AG20443 (cell line): ENCODE results near the gene LACC1.

Experiments used
- DNase-seq: peaks from one replicate; pipeline ENCODE4 v3.0.0; 2012; ENCODE audit warnings: low spot score, mixed read lengths

Gene LACC1

GRCh38 chr13:43884222-43884621, 4.5 kb downstream of the LACC1 start:
- DNase-seq: no peak

DNA sequence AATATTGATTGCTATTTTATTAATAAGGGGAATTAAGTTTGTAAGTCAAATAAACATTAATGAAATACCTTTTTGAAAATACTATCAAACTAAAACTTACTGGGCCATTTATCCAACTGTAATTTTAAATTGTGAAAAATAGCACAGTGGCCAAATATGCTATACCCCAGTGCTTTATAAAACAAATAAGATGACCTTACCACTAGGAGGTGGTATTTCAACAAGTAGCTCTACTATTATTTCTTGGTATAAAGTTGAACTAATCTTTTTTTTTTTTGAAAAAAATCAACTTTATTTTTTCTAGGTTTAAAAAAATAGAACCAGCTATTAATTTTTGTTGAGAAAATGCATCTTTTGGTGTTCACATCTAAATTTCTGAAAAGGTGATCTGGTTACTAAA, 14.7 kb downstream of the LACC1 start:
- no peak for DNase-seq

GRCh38 chr13:43895940-43896339, 16.2 kb downstream of the LACC1 start:
- no peak for DNase-seq

DNA sequence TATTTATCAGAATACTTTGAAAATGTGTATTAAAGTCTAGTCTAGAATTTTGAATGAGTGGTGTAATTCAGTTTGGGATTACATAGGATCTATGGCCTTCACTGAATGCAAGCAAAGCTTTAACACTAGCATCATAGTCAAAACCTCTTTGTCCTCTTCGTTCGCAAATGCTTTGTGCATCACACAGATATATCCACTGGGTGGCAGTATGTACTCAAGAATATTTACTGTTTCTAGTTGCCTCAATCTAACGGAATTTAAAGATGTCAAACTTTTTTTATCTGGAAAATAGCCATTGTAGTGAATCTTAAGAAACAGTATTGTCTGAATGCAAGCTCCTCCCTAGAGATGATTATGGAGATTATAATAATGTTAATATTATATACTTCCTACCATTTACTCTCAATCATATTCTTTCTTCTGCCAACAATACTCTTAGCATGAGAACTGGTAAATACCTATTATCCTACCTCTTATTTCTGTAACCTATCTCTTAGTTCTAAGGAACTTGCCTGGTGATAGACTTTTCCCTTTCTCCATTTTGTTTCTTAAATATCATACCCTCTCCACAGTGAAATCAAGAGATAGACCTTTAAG, 25.8 kb downstream of the LACC1 start:
- peak; percentile 42 for DNase-seq

DNA sequence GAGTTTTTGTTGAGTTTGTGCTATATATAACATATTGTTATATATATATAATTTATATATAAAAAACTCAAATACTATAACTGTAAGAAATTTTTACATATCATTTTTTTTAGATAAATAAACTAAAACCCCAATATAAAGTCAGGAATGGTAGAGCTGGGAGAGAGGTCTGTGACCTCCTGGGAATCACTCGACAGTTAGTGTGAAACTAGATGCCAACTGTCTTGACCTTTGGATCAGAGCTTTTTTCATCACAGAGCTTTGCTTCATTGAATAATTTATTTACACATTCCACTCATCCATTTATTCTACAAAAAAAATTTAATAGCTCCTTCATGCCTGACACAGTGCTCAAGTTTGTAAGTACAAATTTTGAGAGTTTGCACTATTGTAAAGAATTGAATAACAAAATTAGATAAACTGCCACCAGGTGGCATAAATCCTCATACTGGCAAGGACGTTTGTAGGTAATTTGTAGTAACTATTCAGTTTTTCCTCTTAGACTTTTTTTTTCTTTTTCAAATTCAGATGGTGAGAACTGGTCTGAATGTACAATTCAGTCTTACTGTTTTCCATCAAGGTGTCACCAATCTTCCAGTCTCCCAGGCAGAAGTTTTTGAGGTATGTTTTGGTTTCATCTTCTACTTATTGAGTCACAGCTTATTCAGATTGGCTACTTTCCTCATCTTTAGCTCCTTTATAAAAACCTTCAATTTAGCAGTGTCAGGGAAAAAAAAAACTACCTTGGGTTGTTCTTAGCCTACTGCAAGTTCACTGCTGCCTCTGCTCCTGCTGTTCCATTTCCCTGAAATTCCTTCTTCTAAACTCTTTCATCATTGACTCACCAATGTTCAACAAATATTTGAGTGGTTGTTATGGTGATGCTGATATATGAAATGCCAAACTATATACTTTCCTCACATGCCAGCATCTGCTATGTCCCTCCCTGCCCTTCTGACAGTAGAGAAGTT, 28.7 kb downstream of the LACC1 start:
- peak; percentile 17 for DNase-seq

- DNase-seq: no peak
Observed at GRCh38 chr13:43910856-43911255, 31.2 kb downstream of the LACC1 start.

GRCh38 chr13:43911278-43911677, 31.6 kb downstream of the LACC1 start:
- DNase-seq: no peak

- no peak for DNase-seq
Observed at GRCh38 chr13:43911871-43912270, 32.2 kb downstream of the LACC1 start.

DNA sequence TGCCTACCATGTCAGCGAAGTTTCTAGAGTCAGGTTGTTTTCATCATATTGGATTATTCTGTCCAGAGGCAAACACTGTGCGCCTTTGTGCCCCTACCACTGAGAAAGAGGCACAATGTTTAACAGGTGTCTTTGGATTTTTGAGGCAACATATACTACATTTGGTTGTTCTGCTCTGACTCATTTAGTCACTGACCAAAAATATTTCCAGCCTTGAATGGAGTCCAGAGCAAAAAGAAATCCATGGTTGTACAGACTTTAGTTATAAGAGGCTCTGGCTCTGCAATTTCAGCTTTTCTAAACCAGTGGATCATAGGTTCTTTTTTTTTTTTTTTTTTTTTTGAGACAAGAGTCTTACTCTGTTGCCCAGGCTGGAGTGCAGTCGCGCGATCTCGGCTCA, 35.7 kb downstream of the LACC1 start:
- DNase-seq: peak; percentile 45

GRCh38 chr13:43916828-43917227, 37.1 kb downstream of the LACC1 start:
- DNase-seq: no peak

- DNase-seq: no peak
Observed at GRCh38 chr13:43918636-43919035, 38.9 kb downstream of the LACC1 start.

DNA sequence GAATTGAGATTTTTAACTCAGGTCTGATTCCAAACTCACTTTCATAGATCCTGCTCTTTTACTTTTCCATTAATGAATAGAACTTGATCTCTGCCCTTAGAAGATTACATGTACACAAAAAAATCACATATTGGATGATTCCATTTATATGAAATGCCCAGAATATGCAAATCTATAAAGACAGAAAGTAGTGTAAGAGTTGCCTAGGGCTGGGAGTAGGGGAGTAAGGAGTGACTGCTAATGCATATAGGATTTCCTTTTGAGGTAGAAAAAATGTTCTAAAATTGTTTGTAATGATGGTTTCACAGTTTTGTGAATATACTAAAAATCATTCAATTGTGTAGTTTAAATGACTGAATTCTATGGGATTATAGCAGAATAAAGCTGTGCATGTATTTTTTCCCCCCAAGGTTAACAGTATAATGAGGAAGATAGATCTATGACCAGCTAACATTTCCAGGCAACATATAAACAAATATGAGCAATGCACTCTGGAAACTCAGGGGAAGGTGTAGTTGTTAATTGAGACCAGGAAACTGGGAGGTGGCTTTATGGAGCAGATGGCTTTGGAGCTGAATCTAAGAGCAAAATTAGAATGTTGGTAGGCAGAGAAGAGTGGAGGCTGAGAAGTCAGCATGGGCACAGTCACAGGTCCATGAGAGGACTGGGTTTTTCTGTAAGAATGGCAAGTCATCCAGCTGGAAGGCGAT, 41.4 kb downstream of the LACC1 start:
- no peak for DNase-seq

DNA sequence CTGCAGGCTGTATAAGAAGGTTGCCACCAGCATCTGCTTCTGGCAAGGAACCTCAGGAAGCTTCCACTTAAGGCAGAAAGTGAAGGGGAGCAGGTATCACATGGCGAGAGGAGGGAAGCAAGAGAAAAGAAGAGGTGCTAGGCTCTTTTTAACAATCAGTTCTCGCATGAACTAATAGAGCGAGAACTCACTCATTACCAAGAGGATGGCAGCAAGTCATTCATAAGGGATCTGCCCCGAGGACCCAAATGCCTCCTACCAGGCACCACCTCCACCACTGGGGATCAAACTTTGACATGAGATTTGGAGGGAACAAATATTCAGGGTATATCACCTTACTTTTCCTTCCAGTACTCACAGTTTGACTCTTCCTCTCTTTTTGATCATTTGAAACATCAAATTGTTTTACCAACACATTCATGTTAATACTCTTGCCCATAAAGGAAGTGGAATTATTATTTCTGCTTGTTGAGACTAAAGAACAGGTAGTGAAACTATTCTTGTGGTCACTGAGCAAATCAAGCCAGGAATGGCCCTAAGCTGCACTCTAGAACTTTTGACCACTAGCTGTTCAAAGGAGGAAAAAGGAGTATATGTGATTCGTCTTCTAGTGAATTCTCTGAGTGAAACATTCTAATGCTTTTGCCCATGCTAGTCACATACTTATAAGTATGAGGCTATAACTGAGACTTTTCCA, 45.0 kb downstream of the LACC1 start:
- no peak for DNase-seq

GRCh38 chr13:43929947-43930346, 50.2 kb downstream of the LACC1 start:
- DNase-seq: no peak

- no peak for DNase-seq
Observed at GRCh38 chr13:43933378-43933777, 53.7 kb downstream of the LACC1 start.

GRCh38 chr13:43934273-43934672, 54.6 kb downstream of the LACC1 start:
- DNase-seq: no peak

DNA sequence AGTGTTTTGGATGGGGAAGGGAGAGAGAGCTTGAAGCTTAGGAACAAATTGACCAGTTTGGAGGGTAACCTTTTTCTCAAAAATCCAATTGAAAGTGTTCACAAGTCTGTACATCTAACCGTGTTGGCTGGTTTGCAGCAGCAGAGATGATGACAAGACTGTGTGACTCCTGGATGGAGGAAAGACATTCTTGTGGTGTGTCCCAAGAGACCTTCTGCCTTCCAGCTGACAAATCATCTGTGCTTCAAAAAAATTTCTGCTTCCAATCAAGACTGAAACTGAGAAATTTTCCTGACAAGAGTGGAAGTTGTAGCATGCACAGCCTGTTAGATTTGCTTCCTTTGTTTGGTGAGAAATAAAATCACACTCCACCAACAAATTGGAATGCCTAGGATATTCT, 56.2 kb downstream of the LACC1 start:
- peak; percentile 47 for DNase-seq

GRCh38 chr13:43936647-43937046, 56.9 kb downstream of the LACC1 start:
- DNase-seq: no peak

DNA sequence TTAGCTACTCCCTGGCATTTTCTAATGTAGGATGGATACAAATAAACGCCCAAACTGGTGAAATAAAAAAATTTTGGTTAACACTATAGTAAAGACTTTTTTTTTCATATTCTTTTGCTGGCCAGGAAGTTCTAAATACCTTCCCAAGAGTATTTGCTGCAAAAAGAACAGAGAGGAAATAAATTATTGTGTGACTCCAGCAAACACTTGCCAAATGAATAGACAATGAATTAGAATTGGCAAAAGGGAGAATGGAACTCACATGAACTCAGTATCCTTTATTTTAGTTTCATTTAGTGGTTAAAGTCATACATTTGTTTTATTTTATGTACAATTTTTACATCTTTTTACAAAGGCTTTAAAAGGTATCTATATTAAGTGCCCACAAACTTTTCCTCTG, 58.1 kb downstream of the LACC1 start:
- DNase-seq: no peak

GRCh38 chr13:43938449-43938848, 58.7 kb downstream of the LACC1 start:
- DNase-seq: no peak

DNA sequence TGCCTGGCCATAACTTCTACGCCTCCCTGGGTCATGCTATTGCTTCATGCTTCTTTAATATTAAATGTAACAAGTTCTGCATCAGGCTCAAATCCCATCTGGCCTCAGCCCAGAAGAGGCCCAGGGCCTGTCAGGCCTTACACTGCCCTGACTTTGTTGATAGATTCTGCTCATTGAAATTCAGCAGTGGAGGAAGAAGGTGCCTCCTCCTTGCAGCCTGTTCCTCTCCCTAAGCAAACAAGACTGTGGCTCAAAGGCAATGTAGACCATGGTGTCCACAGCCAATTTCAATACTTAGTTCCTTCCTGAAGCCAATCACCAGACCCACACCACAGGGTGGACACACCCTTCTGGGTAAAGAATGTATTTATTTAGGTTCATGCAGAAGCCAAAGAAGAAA, 59.4 kb downstream of the LACC1 start:
- DNase-seq: no peak

DNA sequence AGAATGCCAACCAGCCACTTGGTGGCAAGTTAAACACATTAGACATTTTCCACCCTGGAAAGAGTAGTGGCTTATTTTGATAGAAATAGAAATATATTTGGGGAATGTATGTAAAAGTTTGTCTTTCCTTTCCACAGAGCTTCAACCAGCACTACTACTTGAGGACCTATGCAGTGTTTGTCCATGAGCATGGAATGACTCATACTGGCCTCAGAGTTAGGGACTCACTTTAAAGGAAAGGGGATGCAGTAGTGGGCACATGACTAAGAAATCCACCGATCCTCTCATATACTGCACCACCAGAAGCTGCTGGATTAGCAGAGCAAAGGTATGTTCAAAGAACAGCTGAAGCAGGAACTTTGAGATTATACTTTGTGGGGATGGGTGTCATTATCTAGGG, 62.6 kb downstream of the LACC1 start:
- DNase-seq: no peak
